GM21529 (cell line): ENCODE results near the gene PCDHB16.
"Not testable (repeated sequence)": the region's sequence is repeated elsewhere in the genome, so short reads cannot be mapped to it uniquely, and the experiment has no call there.

ENCODE experiments used
- ATAC-seq: cut with Tn5 transposase; IDR thresholded peaks from one replicate; pipeline ENCODE4 v1.9.1; 2021; ENCODE audit not compliant: unreplicated experiment

PCDHB16 gene

DNA sequence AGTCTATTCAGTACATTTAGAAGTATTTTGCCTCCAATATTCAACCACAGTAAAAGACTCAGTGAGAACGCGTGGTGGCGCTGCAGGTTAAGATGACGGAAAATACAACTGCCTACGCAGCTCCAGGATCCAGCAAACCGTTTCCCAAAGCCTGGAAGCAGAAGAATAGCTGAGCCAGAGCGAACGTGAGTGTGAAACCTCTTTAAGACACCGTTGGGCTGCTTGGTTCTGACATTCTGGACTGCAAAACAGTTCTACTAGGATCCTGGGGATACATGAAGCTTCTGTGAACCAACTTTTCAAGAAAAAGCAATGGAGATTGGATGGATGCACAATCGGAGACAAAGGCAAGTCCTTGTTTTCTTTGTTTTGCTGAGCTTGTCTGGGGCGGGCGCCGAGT lies at the start of gene PCDHB16:
TSS of gene PCDHB16 (plus strand) at position 140 of the 400 bp plus-strand sequence. CDS start at position 313, 173 bp downstream.
- ATAC-seq: no peak

DNA sequence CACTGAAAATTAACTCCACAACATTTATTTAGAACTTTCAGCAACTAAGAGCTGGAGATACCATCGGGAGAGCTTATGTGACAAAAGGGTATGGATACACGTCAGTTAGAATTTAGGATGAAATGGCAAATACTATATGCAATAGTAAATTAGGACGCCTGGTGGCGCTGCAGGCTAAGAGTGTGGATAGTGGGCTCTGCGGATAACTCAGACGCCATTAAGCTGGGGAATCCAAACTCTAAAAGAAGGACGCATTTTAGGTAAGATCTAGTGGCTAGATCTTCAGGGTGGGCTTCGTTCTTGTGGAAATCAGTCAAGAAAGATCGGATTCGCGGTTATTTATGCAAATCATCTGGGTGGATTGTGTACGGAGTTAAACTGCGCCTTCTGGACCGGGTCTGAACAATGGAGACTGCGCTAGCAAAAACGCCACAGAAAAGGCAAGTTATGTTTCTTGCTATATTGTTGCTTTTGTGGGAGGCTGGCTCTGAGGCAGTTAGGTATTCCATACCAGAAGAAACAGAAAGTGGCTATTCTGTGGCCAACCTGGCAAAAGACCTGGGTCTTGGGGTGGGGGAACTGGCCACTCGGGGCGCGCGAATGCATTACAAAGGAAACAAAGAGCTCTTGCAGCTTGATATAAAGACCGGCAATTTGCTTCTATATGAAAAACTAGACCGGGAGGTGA lies 47.0 kb upstream of the PCDHB16 start, which contains the start of gene PCDHB5:
TSS of gene PCDHB5 (plus strand) at position 177 of the 688 bp plus-strand sequence. CDS start at position 406, 229 bp downstream.
- no peak for ATAC-seq

DNA sequence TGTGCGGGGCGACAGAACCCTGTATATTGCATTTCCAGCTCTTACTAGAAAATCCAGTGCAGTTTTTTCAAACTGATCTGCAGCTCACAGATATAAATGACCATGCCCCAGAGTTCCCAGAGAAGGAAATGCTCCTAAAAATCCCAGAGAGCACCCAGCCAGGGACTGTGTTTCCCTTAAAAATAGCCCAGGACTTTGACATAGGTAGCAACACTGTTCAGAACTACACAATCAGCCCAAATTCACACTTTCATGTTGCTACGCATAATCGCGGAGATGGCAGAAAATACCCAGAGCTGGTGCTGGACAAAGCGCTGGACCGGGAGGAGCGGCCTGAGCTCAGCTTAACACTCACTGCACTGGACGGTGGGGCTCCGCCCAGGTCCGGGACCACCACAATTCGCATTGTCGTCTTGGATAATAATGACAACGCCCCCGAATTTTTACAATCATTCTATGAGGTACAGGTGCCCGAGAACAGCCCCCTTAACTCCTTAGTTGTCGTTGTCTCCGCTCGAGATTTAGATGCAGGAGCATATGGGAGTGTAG lies 46.4 kb upstream of the PCDHB16 start:
- ATAC-seq: no peak

DNA sequence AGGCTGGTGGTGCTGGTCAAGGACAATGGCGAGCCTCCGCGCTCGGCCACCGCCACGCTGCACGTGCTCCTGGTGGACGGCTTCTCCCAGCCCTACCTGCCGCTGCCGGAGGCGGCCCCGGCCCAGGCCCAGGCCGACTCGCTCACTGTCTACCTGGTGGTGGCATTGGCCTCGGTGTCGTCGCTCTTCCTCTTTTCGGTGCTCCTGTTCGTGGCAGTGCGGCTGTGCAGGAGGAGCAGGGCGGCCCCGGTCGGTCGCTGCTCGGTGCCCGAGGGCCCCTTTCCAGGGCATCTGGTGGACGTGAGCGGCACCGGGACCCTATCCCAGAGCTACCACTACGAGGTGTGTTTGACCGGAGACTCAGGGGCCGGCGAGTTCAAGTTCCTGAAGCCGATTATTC lies 44.8 kb upstream of the PCDHB16 start:
- not testable (repeated sequence) for ATAC-seq

DNA sequence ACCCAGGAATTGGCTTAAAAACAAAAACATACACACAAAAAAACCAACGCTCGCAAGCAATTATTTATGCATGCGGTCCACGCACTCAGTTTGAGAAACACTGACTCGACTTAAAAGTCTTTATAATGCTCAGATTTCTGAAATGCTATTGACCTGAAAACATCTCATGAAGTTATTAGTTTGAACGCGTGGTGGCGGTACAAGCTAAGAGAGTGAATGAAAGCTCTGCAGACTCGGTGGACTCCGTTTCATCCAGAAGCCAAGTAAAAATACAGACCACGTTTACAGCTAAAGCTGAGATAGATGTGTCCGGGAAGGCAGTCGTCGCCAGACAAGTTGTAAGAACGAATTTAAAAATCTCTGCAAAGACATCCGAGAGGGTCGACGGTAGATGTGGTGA lies 32.4 kb upstream of the PCDHB16 start, which contains the start of gene PCDHB6:
TSS of gene PCDHB6 (plus strand) at position 246 of the 400 bp plus-strand sequence. CDS start 201 bp downstream, outside the sequence.
- ATAC-seq: no peak

DNA sequence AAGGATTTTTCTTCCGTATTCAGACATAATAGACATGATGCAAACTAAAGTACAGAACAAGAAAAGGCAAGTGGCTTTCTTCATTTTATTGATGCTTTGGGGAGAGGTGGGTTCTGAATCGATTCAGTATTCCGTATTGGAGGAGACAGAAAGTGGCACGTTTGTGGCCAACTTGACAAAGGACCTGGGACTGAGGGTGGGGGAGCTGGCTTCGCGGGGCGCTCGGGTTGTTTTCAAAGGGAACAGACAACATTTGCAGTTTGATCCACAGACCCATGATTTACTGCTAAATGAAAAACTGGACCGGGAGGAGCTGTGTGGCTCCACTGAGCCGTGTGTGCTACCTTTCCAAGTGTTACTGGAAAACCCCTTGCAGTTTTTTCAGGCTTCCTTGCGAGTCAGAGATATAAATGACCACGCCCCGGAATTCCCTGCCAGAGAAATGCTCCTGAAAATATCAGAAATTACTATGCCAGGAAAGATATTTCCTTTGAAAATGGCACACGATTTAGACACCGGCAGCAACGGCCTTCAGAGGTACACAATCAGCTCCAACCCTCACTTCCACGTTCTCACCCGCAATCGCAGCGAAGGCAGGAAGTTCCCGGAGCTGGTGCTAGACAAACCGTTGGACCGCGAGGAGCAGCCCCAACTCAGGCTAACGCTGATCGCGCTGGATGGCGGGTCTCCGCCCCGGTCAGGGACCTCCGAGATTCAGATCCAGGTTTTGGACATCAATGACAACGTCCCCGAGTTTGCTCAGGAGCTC lies 31.8 kb upstream of the PCDHB16 start:
- no peak for ATAC-seq

- no peak for ATAC-seq
Measured at GRCh38 chr5:141150993-141151325, 31.2 kb upstream of the PCDHB16 start.

DNA sequence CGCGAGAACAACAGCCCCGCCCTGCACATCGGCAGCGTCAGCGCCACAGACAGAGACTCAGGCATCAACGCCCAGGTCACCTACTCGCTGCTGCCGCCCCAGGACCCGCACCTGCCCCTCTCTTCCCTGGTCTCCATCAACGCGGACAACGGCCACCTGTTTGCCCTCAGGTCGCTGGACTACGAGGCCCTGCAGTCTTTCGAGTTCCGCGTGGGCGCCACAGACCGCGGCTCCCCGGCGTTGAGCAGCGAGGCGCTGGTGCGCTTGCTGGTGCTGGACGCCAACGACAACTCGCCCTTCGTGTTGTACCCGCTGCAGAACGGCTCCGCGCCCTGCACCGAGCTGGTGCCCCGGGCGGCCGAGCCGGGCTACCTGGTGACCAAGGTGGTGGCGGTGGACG lies 30.6 kb upstream of the PCDHB16 start:
- not testable (repeated sequence) for ATAC-seq

DNA sequence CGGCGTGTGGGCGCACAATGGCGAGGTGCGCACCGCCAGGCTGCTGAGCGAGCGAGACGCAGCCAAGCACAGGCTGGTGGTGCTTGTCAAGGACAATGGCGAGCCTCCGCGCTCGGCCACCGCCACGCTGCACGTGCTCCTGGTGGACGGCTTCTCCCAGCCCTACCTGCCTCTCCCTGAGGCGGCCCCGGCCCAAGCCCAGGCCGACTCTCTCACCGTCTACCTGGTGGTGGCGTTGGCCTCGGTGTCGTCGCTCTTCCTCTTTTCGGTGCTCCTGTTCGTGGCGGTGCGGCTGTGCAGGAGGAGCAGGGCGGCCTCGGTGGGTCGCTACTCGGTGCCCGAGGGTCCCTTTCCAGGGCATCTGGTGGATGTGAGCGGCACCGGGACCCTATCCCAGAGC lies 30.1 kb upstream of the PCDHB16 start:
- not testable (repeated sequence) for ATAC-seq

DNA sequence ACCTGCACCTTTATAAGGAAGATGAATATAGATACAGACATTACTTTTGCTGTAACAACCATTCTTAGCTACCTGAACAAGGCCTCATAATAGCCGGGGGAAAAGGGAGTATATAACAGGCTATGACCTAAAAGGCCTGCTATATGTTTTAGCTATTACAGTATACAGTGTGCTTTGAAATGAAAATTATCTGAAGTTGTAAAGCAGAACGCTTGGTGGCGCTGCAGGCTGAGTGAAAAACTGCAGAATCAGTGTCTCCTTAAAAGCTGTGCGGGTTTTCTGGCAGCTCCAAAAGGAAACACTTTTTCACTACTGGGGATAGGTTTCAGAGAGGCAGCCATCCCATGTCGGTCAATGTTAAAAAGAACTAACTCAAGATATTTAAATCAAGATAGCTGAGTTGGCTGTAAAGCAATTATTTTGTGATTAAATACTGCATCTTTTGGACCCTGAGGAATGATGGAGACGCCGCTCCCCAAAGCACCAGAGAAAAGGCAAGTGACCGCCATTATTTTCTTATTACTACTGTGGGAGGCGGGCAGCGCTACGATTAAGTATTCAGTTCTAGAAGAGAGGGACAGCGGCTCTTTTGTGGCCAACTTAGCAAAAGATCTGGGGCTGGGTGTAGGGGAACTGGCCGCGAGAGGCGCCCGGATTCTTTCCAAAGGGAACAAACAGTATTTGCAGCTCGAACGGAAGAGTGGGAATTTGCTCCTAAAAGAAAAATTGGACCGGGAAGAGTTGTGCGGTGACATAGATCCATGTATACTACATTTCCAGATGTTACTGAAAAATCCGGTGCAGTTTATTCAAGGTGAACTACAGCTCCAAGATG lies 26.4 kb upstream of the PCDHB16 start:
- ATAC-seq: no peak

DNA sequence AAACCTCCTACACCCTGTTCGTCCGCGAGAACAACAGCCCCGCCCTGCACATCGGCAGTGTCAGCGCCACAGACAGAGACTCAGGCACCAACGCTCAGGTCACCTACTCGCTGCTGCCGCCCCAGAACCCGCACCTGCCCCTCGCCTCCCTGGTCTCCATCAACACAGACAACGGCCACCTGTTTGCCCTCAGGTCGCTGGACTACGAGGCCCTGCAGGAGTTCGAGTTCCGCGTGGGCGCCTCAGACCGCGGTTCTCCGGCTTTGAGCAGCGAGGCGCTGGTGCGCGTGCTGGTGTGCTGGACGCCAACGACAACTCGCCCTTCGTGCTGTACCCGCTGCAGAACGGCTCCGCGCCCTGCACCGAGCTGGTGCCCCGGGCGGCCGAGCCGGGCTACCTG lies 24.8 kb upstream of the PCDHB16 start:
- ATAC-seq: not testable (repeated sequence)

DNA sequence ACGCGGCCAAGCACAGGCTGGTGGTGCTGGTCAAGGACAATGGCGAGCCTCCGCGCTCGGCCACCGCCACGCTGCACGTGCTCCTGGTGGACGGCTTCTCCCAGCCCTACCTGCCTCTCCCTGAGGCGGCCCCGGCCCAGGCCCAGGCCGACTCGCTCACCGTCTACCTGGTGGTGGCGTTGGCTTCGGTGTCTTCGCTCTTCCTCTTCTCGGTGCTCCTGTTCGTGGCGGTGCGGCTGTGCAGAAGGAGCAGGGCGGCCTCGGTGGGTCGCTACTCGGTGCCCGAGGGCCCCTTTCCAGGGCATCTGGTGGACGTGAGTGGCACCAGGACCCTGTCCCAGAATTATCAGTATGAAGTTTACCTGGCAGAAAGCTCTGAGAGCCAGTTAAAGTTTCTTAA lies 24.3 kb upstream of the PCDHB16 start:
- not testable (repeated sequence) for ATAC-seq

GRCh38 chr5:141172381-141173204 lies 9.6 kb upstream of the PCDHB16 start, which contains the start of gene PCDHB7:
PCDHB7 (plus strand) TSS chr5:141172644; CDS start chr5:141172836, 192 bp downstream.
- ATAC-seq: no peak

DNA sequence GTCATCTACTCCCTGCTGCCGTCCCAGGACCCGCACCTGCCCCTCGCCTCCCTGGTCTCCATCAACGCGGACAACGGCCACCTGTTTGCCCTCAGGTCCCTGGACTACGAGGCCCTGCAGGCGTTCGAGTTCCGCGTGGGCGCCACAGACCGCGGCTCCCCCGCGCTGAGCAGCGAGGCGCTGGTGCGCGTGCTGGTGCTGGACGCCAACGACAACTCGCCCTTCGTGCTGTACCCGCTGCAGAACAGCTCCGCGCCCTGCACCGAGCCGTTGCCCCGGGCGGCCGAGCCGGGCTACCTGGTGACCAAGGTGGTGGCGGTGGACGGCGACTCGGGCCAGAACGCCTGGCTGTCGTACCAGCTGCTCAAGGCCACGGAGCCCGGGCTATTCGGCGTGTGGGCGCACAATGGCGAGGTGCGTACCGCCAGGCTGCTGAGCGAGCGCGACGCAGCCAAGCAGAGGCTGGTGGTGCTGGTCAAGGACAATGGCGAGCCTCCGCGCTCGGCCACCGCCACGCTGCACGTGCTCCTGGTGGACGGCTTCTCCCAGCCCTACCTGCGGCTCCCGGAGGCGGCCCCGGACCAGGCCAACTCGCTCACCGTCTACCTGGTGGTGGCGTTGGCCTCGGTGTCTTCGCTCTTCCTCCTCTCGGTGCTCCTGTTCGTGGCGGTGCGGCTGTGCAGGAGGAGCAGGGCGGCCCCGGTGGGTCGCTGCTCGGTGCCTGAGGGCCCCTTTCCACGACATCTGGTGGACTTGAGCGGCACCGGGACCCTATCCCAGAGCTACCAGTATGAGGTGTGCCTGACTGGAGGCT lies 7.7 kb upstream of the PCDHB16 start:
- not testable (repeated sequence) for ATAC-seq

GRCh38 chr5:141175933-141176332 lies 6.3 kb upstream of the PCDHB16 start:
- no peak for ATAC-seq

DNA sequence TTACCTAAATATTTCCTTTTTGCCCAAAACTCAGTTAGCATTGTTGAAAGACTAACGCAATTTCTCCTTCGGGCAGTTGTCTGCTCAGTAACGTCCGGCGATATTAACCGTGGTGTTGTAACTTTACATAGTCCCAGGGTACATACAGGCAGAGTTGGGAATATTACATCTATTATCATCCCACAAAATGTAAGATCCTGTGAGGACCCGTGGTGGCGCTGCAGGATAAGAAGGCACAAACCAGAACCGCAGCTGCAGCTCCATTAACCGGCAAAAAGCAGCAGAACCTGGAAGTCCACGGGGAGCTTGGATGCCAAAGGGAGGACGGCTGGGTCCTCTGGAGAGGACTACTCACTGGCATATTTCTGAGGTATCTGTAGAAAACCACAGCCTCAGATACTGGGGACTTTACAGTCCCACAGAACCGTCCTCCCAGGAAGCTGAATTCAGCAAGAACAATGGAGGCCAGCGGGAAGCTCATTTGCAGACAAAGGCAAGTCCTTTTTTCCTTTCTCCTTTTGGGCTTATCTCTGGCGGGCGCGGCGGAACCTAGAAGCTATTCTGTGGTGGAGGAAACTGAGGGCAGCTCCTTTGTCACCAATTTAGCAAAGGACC lies 4.5 kb upstream of the PCDHB16 start, which contains the start of gene PCDHB8:
TSS of gene PCDHB8 (plus strand) at position 214 of the 615 bp plus-strand sequence. CDS start at position 459, 245 bp downstream.
- ATAC-seq: not testable (repeated sequence)

DNA sequence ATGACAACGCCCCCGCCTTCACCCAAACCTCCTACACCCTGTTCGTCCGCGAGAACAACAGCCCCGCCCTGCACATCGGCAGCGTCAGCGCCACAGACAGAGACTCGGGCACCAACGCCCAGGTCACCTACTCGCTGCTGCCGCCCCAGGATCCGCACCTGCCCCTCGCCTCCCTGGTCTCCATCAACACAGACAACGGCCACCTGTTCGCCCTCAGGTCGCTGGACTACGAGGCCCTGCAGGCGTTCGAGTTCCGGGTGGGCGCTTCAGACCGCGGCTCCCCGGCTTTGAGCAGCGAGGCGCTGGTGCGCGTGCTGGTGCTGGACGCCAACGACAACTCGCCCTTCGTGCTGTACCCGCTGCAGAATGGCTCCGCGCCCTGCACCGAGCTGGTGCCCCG lies 2.8 kb upstream of the PCDHB16 start:
- ATAC-seq: not testable (repeated sequence)

GRCh38 chr5:141179876-141180275 lies 2.3 kb upstream of the PCDHB16 start:
- not testable (repeated sequence) for ATAC-seq

DNA sequence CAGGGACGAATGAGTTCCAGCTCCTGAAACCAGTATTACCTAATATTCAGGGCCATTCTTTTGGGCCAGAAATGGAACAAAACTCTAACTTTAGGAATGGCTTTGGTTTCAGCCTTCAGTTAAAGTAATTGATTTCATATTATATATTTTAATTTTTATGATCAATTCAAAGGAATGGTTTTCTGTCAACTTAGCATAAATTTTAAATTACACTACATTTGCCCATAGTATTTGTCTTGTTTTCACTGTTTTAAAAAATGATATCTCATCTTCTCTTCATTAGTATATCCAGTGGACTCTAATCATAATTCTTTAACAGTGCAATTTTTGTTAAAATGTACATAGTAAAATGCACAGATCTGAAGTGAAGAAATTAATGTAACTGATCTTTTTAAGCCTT lies 1.9 kb upstream of the PCDHB16 start:
- no peak for ATAC-seq
